KBM-7 (cell line): ENCODE results near the gene CELSR2.
A peak's percentile ranks its signal among the peaks of the same experiment; 100 is the strongest.

ENCODE experiments used
- DNase-seq: peaks from one replicate; pipeline ENCODE4 v3.0.0-alpha.2; 2015
- in situ Hi-C: fragments of 300-500 bp; cut with MboI; formaldehyde crosslinking; loops from 2 replicates; pipeline ENCODE4 v1.14.3; 2020; ENCODE audit warnings: low sequenced_read_pairs, low pct_unique_long_range_greater_than_20kb, mixed read lengths

CELSR2 gene

GRCh38 chr1:109228167-109228566 is 21.2 kb upstream of the CELSR2 start:
- in situ Hi-C loops: no loop called here
- DNase-seq: no peak

GRCh38 chr1:109229531-109230127 is 19.7 kb upstream of the CELSR2 start:
- in situ Hi-C loops: no loop called here
- no peak for DNase-seq

- in situ Hi-C loops: no loop called here
- DNase-seq: no peak
Measured at GRCh38 chr1:109231066-109231465, 18.3 kb upstream of the CELSR2 start.

- DNase-seq: no peak
- in situ Hi-C loops: no loop called here
Measured at GRCh38 chr1:109235137-109235536, 14.2 kb upstream of the CELSR2 start.

- DNase-seq: no peak
- in situ Hi-C loops: no loop called here
Measured at GRCh38 chr1:109237512-109237911, 11.8 kb upstream of the CELSR2 start.

GRCh38 chr1:109238382-109238781 is 11.0 kb upstream of the CELSR2 start:
- in situ Hi-C loops: no loop called here
- DNase-seq: no peak

- DNase-seq: no peak
- in situ Hi-C loops: no loop called here
Measured at GRCh38 chr1:109239047-109239408, 10.3 kb upstream of the CELSR2 start.

GRCh38 chr1:109239409-109240068 is 9.8 kb upstream of the CELSR2 start:
- DNase-seq: peak; percentile 52
- in situ Hi-C loops: no loop called here

GRCh38 chr1:109240158-109241152 is 8.9 kb upstream of the CELSR2 start:
- DNase-seq: peak; percentile 29
- in situ Hi-C loops: no loop called here

- no peak for DNase-seq
- in situ Hi-C loops: no loop called here
Measured at GRCh38 chr1:109241344-109241743, 8.0 kb upstream of the CELSR2 start.

- no peak for DNase-seq
- in situ Hi-C loops: no loop called here
Measured at GRCh38 chr1:109241841-109242345, 7.4 kb upstream of the CELSR2 start.

GRCh38 chr1:109242387-109242786 is 7.0 kb upstream of the CELSR2 start:
- DNase-seq: no peak

GRCh38 chr1:109243221-109243620 is 6.1 kb upstream of the CELSR2 start:
- in situ Hi-C loops: no loop called here

More at GRCh38 chr1:109242387-109242786, 7.0 kb upstream of the CELSR2 start:
- in situ Hi-C loops: no loop called here

GRCh38 chr1:109243860-109244552 is 5.3 kb upstream of the CELSR2 start:
- DNase-seq: no peak
- in situ Hi-C loops: no loop called here

More at GRCh38 chr1:109243221-109243620, 6.1 kb upstream of the CELSR2 start:
- DNase-seq: no peak

- in situ Hi-C loops: no loop called here
Measured at GRCh38 chr1:109246141-109246551, 3.2 kb upstream of the CELSR2 start.

GRCh38 chr1:109247401-109248365 is 1.7 kb upstream of the CELSR2 start:
- DNase-seq: no peak
- in situ Hi-C loops: no loop called here

More at GRCh38 chr1:109246141-109246551, 3.2 kb upstream of the CELSR2 start:
- DNase-seq: no peak

- in situ Hi-C loops: no loop called here
- no peak for DNase-seq
Measured at GRCh38 chr1:109248444-109248796, 919 bp upstream of the CELSR2 start.
